ENCODE data around the gene HES6.
A peak's percentile ranks its signal among the peaks of the same experiment; 100 is the strongest.

Gene HES6

DNA sequence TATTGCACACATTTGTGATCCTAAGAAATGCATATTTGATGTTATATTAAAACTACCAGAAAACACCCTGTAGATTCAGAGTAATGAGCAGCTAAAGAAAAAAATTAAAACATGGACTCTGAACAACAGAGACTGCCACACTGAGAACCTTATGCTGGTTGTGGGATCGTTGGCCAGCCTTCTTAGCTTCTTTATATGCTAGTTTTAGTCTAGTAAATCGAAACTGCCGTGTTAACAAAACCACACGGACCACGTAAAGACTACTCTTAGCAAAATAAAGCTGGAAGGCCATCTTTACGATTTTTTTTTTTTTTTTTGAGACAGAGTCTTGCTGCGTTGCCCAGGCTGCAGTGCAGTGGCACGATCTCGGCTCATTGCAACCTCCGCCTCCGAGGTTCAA lies 25.8 kb upstream of the HES6 start:
- TF ChIP-seq CTCF (IDR thresholded peaks at IDR 0.05; ENCODE audit: low read depth, low read length, missing control alignments) = no peak
- no peak overlapping the region for H3K4me3 ChIP-seq (ENCODE audit: low read depth, low read length)
- no peak for DNase-seq (ENCODE audit: low read depth)
- in situ Hi-C loops (cut with HindIII; ENCODE audit: low sequenced_read_pairs) = no loop called here

- in situ Hi-C loops (cut with HindIII; ENCODE audit: low sequenced_read_pairs) = no loop called here
- H3K4me3 ChIP-seq (ENCODE audit: low read depth, low read length) = no peak overlapping the region
- no peak for DNase-seq (ENCODE audit: low read depth)
- no peak for TF ChIP-seq CTCF (IDR thresholded peaks at IDR 0.05; ENCODE audit: low read depth, low read length, missing control alignments)
Measured at GRCh38 chr2:238264072-238264460, 24.2 kb upstream of the HES6 start.

GRCh38 chr2:238263204-238264071 lies 23.6 kb upstream of the HES6 start:
- no peak overlapping the region for H3K4me3 ChIP-seq (ENCODE audit: low read depth, low read length)
- TF ChIP-seq CTCF (IDR thresholded peaks at IDR 0.05; ENCODE audit: low read depth, low read length, missing control alignments) = peak; percentile 70
- DNase-seq (ENCODE audit: low read depth) = peak; percentile 92
- in situ Hi-C loops (cut with HindIII; ENCODE audit: low sequenced_read_pairs) = no loop called here

GRCh38 chr2:238262496-238263122 lies 22.8 kb upstream of the HES6 start:
- H3K4me3 ChIP-seq (ENCODE audit: low read depth, low read length) = no peak overlapping the region
- no peak for TF ChIP-seq CTCF (IDR thresholded peaks at IDR 0.05; ENCODE audit: low read depth, low read length, missing control alignments)
- DNase-seq (ENCODE audit: low read depth) = no peak
- in situ Hi-C loops (cut with HindIII; ENCODE audit: low sequenced_read_pairs) = no loop called here

- DNase-seq (ENCODE audit: low read depth) = no peak
- no peak for TF ChIP-seq CTCF (IDR thresholded peaks at IDR 0.05; ENCODE audit: low read depth, low read length, missing control alignments)
- no peak overlapping the region for H3K4me3 ChIP-seq (ENCODE audit: low read depth, low read length)
- in situ Hi-C loops (cut with HindIII; ENCODE audit: low sequenced_read_pairs) = no loop called here
Measured at GRCh38 chr2:238261718-238262375, 22.0 kb upstream of the HES6 start.

DNA sequence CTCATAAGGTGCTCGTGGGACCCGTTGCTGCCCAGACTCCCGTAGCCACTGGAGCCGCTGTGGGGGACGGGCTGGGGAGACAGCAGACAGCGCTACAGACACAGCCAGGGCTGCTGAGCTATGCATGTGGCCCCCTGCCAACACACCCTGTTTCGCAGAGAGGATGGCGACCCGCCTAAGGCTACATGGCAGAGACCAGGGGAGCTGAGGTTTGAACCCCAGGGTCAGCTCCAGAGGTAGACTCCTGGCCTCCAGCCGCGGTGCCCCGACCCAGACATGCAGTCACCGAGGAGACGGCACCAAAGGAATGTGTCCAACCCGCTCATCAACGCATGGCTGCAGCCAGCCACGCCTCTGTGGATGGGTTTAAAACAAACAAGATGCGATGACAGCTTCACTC lies 21.0 kb upstream of the HES6 start:
- no peak for TF ChIP-seq CTCF (IDR thresholded peaks at IDR 0.05; ENCODE audit: low read depth, low read length, missing control alignments)
- H3K4me3 ChIP-seq (ENCODE audit: low read depth, low read length) = no peak overlapping the region
- DNase-seq (ENCODE audit: low read depth) = no peak
- in situ Hi-C loops (cut with HindIII; ENCODE audit: low sequenced_read_pairs) = no loop called here
